ENCODE data around the gene UST.
A peak's percentile ranks its signal among the peaks of the same experiment; 100 is the strongest.
"Not testable (repeated sequence)": the region's sequence is repeated elsewhere in the genome, so short reads cannot be mapped to it uniquely, and the experiment has no call there.

Gene UST

DNA sequence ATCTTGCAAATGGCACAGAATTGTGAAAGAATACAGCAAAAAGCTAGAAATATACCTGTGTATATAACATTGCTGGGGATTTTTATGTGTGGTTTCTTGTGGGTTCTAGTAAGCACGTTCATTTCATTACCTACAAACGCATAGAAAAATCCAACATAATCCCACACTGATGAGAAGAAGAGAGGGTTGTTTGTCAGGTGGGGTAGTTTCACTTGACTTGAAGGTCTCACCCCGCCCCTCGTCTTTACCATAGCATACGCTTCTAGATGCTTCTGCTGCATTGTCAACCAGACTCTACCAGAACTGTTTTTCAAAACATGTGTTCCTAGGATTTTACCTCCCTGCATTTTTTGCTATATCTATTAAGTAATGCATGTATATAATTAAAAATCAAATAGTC is 286.6 kb downstream of the UST start:
- H3F3A ChIP-seq (ENCODE audit: low read depth) = no peaks in the 10 kb centered on the region
- no peak for TF ChIP-seq EZH2phosphoT487 (IDR thresholded peaks at IDR 0.05; ENCODE audit: borderline replicate concordance)
- TF ChIP-seq, protein P1, sequence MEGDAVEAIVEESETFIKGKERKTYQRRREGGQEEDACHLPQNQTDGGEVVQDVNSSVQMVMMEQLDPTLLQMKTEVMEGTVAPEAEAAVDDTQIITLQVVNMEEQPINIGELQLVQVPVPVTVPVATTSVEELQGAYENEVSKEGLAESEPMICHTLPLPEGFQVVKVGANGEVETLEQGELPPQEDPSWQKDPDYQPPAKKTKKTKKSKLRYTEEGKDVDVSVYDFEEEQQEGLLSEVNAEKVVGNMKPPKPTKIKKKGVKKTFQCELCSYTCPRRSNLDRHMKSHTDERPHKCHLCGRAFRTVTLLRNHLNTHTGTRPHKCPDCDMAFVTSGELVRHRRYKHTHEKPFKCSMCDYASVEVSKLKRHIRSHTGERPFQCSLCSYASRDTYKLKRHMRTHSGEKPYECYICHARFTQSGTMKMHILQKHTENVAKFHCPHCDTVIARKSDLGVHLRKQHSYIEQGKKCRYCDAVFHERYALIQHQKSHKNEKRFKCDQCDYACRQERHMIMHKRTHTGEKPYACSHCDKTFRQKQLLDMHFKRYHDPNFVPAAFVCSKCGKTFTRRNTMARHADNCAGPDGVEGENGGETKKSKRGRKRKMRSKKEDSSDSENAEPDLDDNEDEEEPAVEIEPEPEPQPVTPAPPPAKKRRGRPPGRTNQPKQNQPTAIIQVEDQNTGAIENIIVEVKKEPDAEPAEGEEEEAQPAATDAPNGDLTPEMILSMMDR (conservative IDR thresholded peaks at IDR 0.05; ENCODE audit: low read length) = no peak
- H3K27me3 ChIP-seq (ENCODE audit: insufficient read depth, low read length, poor library complexity, severe bottlenecking) = no peaks in the 10 kb centered on the region
- no peaks in the 10 kb centered on the region for H3K79me2 ChIP-seq (ENCODE audit: insufficient read depth, low read length)
- no peaks in the 10 kb centered on the region for H3K9me2 ChIP-seq (replicated peaks; ENCODE audit: low read depth, low read length)
- H3K4me2 ChIP-seq (ENCODE audit: low read depth, low read length, poor library complexity, severe bottlenecking) = peak overlapping the region; percentile 60
- peak overlapping the region; percentile 43 for H3K9ac ChIP-seq (ENCODE audit: low read depth, low read length, poor library complexity, severe bottlenecking)
- peaks cover 45% of the 10 kb centered on the region for H3K4me1 ChIP-seq (ENCODE audit: insufficient read depth, low read length, poor library complexity, severe bottlenecking)
- no peaks in the 10 kb centered on the region for H4K20me1 ChIP-seq (ENCODE audit: insufficient read depth, low read length, poor library complexity, severe bottlenecking)
- no peak overlapping the region for H3K4me3 ChIP-seq (ENCODE audit: low read length, poor library complexity, severe bottlenecking)
- no peak overlapping the region for H2AFZ ChIP-seq (ENCODE audit: low read length)
- no peaks in the 10 kb centered on the region for H3K36me3 ChIP-seq (ENCODE audit: insufficient read depth, low read length)
- H3K9me3 ChIP-seq (ENCODE audit: insufficient read depth, low read depth, low read length) = no peaks in the 10 kb centered on the region

DNA sequence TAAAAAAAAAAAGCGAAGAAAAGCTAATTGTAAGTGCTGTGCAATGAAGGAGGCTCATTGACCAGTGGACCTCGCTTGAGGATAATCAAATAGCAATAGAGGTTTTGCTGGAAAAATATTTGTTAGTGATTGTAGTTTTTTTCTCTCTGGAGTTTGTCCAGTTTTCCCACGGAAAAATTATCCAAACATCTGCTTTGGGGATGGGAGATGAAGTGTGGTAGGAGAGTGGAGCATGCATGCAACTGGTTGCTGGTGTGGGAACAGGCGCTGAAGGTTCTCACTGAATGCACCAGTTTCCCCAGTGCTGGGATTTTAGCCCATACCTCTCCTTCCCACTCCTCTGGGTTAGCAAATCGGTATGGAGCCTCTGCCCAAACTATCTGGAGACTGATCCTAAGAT is 288.9 kb downstream of the UST start:
- Histone ChIP-seq H3K4me1 (ENCODE audit: insufficient read depth, low read length, poor library complexity, severe bottlenecking) (peaks cover 45% of the 10 kb centered on the region), H3K79me2 (ENCODE audit: insufficient read depth, low read length) (no peaks in the 10 kb centered on the region), H3K9me3 (ENCODE audit: insufficient read depth, low read depth, low read length) (no peaks in the 10 kb centered on the region), H2AFZ (ENCODE audit: low read length) (no peak overlapping the region), H3K4me2 (ENCODE audit: low read depth, low read length, poor library complexity, severe bottlenecking) (no peak overlapping the region), H3K36me3 (ENCODE audit: insufficient read depth, low read length) (no peaks in the 10 kb centered on the region), H3K27me3 (ENCODE audit: insufficient read depth, low read length, poor library complexity, severe bottlenecking) (no peaks in the 10 kb centered on the region), H3F3A (ENCODE audit: low read depth) (no peaks in the 10 kb centered on the region), H4K20me1 (ENCODE audit: insufficient read depth, low read length, poor library complexity, severe bottlenecking) (no peaks in the 10 kb centered on the region), H3K9me2 (replicated peaks; ENCODE audit: low read depth, low read length) (no peaks in the 10 kb centered on the region), H3K9ac (ENCODE audit: low read depth, low read length, poor library complexity, severe bottlenecking) (no peak overlapping the region), H3K4me3 (ENCODE audit: low read length, poor library complexity, severe bottlenecking) (no peak overlapping the region)
- no peak for TF ChIP-seq EZH2phosphoT487 (IDR thresholded peaks at IDR 0.05; ENCODE audit: borderline replicate concordance)

DNA sequence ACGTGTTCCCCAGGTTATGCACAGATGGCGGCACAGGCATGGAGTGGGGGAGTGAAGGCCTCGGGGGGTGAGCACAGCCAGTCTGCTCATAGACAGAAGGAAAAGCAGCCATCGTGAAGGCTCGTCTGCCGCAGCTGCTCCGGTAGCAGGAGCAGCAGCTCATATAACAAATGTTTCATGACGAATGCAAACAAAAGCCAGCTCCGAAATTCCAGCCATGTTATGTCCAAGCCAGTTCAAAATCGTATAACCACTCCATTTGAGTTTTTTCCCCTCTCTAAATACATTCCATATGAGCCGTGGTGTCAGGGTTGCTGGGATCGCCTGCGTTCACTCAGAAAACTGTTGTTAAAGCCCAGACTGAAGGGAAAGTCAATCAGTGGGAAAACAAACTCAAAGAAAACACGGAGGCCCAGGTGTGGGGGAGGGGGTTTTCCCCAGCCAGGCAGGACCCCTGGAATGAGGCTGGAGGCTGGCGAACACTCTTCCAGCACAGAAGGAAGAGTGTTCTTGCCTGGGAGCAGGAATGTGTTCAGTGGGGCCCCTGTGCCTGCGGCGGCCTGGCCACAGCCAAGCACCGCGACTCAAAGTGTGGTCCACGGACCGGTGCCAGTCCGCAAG is 290.3 kb downstream of the UST start:
- TF ChIP-seq, protein P1 (conservative IDR thresholded peaks at IDR 0.05; ENCODE audit: low read length) = no peak
- no peak for TF ChIP-seq EZH2phosphoT487 (IDR thresholded peaks at IDR 0.05; ENCODE audit: borderline replicate concordance)
- Histone ChIP-seq H3K36me3 (ENCODE audit: insufficient read depth, low read length) (no peaks in the 10 kb centered on the region), H3K9me2 (replicated peaks; ENCODE audit: low read depth, low read length) (no peaks in the 10 kb centered on the region), H3K27me3 (ENCODE audit: insufficient read depth, low read length, poor library complexity, severe bottlenecking) (no peaks in the 10 kb centered on the region), H3K4me2 (ENCODE audit: low read depth, low read length, poor library complexity, severe bottlenecking) (no peak overlapping the region), H3K9ac (ENCODE audit: low read depth, low read length, poor library complexity, severe bottlenecking) (no peak overlapping the region), H3F3A (ENCODE audit: low read depth) (no peaks in the 10 kb centered on the region), H3K79me2 (ENCODE audit: insufficient read depth, low read length) (no peaks in the 10 kb centered on the region), H3K4me1 (ENCODE audit: insufficient read depth, low read length, poor library complexity, severe bottlenecking) (peaks cover 32% of the 10 kb centered on the region), H3K4me3 (ENCODE audit: low read length, poor library complexity, severe bottlenecking) (no peak overlapping the region), H3K9me3 (ENCODE audit: insufficient read depth, low read depth, low read length) (no peaks in the 10 kb centered on the region), H2AFZ (ENCODE audit: low read length) (no peak overlapping the region), H4K20me1 (ENCODE audit: insufficient read depth, low read length, poor library complexity, severe bottlenecking) (no peaks in the 10 kb centered on the region)

DNA sequence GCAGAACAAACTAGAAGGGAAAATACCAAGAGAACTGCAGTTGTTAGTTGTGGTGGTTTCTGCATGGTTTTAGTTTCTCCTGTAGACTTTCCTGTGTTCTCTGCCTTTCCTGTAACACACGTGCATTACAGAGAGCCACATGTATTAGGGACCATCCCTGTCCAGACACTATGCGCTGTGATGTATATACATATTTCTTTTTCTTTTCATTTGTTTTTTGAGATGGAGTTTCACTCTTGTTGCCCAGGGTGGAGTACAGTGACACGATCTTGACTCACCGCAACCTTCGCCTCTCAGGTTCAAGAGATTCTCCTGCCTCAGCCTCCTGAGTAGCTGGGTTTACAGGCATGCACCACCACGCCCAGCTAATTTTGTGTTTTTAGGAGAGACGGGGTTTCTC is 292.2 kb downstream of the UST start:
- not testable (repeated sequence) for H3F3A ChIP-seq (ENCODE audit: low read depth); H3K27me3 ChIP-seq (ENCODE audit: insufficient read depth, low read length, poor library complexity, severe bottlenecking); H3K4me3 ChIP-seq (ENCODE audit: low read length, poor library complexity, severe bottlenecking); H3K9me3 ChIP-seq (ENCODE audit: insufficient read depth, low read depth, low read length); H3K9me2 ChIP-seq (replicated peaks; ENCODE audit: low read depth, low read length); H3K9ac ChIP-seq (ENCODE audit: low read depth, low read length, poor library complexity, severe bottlenecking); H2AFZ ChIP-seq (ENCODE audit: low read length); H3K79me2 ChIP-seq (ENCODE audit: insufficient read depth, low read length); H3K4me2 ChIP-seq (ENCODE audit: low read depth, low read length, poor library complexity, severe bottlenecking); H3K36me3 ChIP-seq (ENCODE audit: insufficient read depth, low read length); H4K20me1 ChIP-seq (ENCODE audit: insufficient read depth, low read length, poor library complexity, severe bottlenecking)
- peaks cover 18% of the 10 kb centered on the region for H3K4me1 ChIP-seq (ENCODE audit: insufficient read depth, low read length, poor library complexity, severe bottlenecking)

Measured in Loucy (cell line).